ENCODE data around the gene MTR.

Gene MTR

DNA sequence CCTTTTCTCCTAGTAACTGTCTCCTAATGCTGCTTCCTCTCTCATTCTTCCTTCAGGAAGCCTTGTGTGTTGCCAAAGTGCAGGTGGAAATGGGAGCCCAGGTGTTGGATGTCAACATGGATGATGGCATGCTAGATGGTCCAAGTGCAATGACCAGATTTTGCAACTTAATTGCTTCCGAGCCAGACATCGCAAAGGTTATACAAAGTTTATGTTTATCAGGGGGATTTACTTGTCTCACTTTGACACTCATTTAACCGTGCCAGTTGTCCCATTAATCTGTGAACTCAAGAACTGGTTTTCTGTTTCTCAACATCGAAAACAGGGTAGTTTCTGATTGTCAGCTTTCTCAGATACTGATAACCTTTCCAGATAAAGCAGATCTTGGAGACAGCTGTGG is 40.4 kb downstream of the MTR start (continued):
- TF ChIP-seq, protein P1, sequence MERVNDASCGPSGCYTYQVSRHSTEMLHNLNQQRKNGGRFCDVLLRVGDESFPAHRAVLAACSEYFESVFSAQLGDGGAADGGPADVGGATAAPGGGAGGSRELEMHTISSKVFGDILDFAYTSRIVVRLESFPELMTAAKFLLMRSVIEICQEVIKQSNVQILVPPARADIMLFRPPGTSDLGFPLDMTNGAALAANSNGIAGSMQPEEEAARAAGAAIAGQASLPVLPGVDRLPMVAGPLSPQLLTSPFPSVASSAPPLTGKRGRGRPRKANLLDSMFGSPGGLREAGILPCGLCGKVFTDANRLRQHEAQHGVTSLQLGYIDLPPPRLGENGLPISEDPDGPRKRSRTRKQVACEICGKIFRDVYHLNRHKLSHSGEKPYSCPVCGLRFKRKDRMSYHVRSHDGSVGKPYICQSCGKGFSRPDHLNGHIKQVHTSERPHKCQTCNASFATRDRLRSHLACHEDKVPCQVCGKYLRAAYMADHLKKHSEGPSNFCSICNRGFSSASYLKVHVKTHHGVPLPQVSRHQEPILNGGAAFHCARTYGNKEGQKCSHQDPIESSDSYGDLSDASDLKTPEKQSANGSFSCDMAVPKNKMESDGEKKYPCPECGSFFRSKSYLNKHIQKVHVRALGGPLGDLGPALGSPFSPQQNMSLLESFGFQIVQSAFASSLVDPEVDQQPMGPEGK (CRISPR knock-in tag; IDR thresholded peaks at IDR 0.05; ENCODE audit: borderline replicate concordance): no peak

DNA sequence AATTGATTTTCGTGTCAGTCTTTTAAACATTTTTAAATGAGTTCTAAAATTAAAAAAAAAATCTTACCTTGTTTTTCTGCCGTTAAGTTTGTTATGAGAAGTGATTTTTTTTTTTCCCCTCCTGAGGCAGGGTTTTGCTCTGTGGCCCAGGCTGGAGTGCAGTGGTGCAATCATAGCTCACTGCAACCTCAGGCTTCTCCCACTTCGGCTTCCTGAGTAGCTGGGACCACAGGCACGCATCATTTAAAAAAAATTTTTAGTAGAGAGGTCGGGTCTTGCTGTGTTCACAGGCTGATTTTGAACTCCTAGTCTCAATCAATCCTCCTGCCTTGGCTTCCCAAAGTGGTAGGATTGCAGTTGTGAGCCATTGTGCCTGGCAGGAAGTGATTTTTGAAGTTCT is 41.1 kb downstream of the MTR start:
- TF ChIP-seq ISL1 (CRISPR knock-in tag; IDR thresholded peaks at IDR 0.05): no peak
- no peak for TF ChIP-seq TCF4 (CRISPR knock-in tag; IDR thresholded peaks at IDR 0.05; ENCODE audit: borderline replicate concordance)
- no peak for TF ChIP-seq BACH2 (CRISPR knock-in tag; IDR thresholded peaks at IDR 0.05; ENCODE audit: borderline replicate concordance)
- TF ChIP-seq ZFP3 (CRISPR knock-in tag; IDR thresholded peaks at IDR 0.05): no peak
- no peak for TF ChIP-seq OSR1 (CRISPR knock-in tag; IDR thresholded peaks at IDR 0.05)
- no peak for TF ChIP-seq ZC3H10 (CRISPR knock-in tag; IDR thresholded peaks at IDR 0.05)
- TF ChIP-seq, protein P2, sequence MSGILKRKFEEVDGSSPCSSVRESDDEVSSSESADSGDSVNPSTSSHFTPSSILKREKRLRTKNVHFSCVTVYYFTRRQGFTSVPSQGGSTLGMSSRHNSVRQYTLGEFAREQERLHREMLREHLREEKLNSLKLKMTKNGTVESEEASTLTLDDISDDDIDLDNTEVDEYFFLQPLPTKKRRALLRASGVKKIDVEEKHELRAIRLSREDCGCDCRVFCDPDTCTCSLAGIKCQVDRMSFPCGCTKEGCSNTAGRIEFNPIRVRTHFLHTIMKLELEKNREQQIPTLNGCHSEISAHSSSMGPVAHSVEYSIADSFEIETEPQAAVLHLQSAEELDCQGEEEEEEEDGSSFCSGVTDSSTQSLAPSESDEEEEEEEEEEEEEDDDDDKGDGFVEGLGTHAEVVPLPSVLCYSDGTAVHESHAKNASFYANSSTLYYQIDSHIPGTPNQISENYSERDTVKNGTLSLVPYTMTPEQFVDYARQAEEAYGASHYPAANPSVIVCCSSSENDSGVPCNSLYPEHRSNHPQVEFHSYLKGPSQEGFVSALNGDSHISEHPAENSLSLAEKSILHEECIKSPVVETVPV (CRISPR knock-in tag; IDR thresholded peaks at IDR 0.05): no peak
- no peak for TF ChIP-seq ZFP30 (CRISPR knock-in tag; IDR thresholded peaks at IDR 0.05)
- TF ChIP-seq, protein P3, sequence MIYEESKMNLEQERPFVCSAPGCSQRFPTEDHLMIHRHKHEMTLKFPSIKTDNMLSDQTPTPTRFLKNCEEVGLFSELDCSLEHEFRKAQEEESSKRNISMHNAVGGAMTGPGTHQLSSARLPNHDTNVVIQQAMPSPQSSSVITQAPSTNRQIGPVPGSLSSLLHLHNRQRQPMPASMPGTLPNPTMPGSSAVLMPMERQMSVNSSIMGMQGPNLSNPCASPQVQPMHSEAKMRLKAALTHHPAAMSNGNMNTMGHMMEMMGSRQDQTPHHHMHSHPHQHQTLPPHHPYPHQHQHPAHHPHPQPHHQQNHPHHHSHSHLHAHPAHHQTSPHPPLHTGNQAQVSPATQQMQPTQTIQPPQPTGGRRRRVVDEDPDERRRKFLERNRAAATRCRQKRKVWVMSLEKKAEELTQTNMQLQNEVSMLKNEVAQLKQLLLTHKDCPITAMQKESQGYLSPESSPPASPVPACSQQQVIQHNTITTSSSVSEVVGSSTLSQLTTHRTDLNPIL (CRISPR knock-in tag; IDR thresholded peaks at IDR 0.05; ENCODE audit: low read depth): no peak
- no peak for TF ChIP-seq SNAI2 (CRISPR knock-in tag; IDR thresholded peaks at IDR 0.05)
- no peak for TF ChIP-seq TOX (CRISPR knock-in tag; IDR thresholded peaks at IDR 0.05; ENCODE audit: borderline replicate concordance)
- TF ChIP-seq CSDC2 (CRISPR knock-in tag; IDR thresholded peaks at IDR 0.05): no peak
- TF ChIP-seq, protein P4, sequence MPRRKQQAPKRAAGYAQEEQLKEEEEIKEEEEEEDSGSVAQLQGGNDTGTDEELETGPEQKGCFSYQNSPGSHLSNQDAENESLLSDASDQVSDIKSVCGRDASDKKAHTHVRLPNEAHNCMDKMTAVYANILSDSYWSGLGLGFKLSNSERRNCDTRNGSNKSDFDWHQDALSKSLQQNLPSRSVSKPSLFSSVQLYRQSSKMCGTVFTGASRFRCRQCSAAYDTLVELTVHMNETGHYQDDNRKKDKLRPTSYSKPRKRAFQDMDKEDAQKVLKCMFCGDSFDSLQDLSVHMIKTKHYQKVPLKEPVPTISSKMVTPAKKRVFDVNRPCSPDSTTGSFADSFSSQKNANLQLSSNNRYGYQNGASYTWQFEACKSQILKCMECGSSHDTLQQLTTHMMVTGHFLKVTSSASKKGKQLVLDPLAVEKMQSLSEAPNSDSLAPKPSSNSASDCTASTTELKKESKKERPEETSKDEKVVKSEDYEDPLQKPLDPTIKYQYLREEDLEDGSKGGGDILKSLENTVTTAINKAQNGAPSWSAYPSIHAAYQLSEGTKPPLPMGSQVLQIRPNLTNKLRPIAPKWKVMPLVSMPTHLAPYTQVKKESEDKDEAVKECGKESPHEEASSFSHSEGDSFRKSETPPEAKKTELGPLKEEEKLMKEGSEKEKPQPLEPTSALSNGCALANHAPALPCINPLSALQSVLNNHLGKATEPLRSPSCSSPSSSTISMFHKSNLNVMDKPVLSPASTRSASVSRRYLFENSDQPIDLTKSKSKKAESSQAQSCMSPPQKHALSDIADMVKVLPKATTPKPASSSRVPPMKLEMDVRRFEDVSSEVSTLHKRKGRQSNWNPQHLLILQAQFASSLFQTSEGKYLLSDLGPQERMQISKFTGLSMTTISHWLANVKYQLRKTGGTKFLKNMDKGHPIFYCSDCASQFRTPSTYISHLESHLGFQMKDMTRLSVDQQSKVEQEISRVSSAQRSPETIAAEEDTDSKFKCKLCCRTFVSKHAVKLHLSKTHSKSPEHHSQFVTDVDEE (CRISPR knock-in tag; IDR thresholded peaks at IDR 0.05): no peak
- no peak for TF ChIP-seq PPARA (CRISPR knock-in tag; IDR thresholded peaks at IDR 0.05; ENCODE audit: borderline replicate concordance)
- ATAC-seq: no peak

DNA sequence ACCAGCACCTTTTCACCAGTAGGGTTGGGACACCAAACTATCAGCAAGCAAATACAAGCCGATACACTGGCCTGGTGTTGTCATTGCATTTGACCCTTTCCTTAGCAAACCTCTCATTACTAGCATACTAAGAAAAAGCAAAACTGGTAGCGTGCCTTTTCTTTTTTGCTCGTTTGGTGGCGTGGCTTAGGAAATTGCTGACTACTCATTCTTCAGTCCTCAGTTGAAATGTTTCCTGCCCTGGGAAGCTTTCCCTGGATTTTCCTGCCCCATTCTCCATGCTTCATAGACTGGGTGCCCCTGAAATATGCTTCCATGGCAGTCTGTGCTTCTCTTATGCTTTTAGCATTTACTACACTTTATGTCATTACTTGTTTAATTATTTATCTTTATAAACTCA is 42.0 kb downstream of the MTR start:
- ATAC-seq: no peak
- TF ChIP-seq GLIS3 (CRISPR knock-in tag; IDR thresholded peaks at IDR 0.05): no peak
- TF ChIP-seq, protein P5, sequence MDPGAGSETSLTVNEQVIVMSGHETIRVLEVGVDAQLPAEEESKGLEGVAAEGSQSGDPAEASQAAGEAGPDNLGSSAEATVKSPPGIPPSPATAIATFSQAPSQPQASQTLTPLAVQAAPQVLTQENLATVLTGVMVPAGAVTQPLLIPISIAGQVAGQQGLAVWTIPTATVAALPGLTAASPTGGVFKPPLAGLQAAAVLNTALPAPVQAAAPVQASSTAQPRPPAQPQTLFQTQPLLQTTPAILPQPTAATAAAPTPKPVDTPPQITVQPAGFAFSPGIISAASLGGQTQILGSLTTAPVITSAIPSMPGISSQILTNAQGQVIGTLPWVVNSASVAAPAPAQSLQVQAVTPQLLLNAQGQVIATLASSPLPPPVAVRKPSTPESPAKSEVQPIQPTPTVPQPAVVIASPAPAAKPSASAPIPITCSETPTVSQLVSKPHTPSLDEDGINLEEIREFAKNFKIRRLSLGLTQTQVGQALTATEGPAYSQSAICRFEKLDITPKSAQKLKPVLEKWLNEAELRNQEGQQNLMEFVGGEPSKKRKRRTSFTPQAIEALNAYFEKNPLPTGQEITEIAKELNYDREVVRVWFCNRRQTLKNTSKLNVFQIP (CRISPR knock-in tag; IDR thresholded peaks at IDR 0.05; ENCODE audit: borderline replicate concordance, low read depth): no peak
- no peak for TF ChIP-seq ISL1 (CRISPR knock-in tag; IDR thresholded peaks at IDR 0.05)
- TF ChIP-seq BACH2 (CRISPR knock-in tag; IDR thresholded peaks at IDR 0.05; ENCODE audit: borderline replicate concordance): no peak
- TF ChIP-seq PPARA (CRISPR knock-in tag; IDR thresholded peaks at IDR 0.05; ENCODE audit: borderline replicate concordance): no peak
- no peak for TF ChIP-seq ESRRG (CRISPR knock-in tag; IDR thresholded peaks at IDR 0.05)
- no peak for TF ChIP-seq SNAI2 (CRISPR knock-in tag; IDR thresholded peaks at IDR 0.05)
- TF ChIP-seq, protein P2 (CRISPR knock-in tag; IDR thresholded peaks at IDR 0.05): no peak
- TF ChIP-seq, protein P1 (CRISPR knock-in tag; IDR thresholded peaks at IDR 0.05; ENCODE audit: borderline replicate concordance): no peak
- no peak for TF ChIP-seq ARNTL (CRISPR knock-in tag; IDR thresholded peaks at IDR 0.05; ENCODE audit: borderline replicate concordance, low read depth)
- TF ChIP-seq, protein P4 (CRISPR knock-in tag; IDR thresholded peaks at IDR 0.05): no peak
- TF ChIP-seq TOX (CRISPR knock-in tag; IDR thresholded peaks at IDR 0.05; ENCODE audit: borderline replicate concordance): no peak
- TF ChIP-seq TCF4 (CRISPR knock-in tag; IDR thresholded peaks at IDR 0.05; ENCODE audit: borderline replicate concordance): no peak
- TF ChIP-seq ZC3H10 (CRISPR knock-in tag; IDR thresholded peaks at IDR 0.05): no peak
- no peak for TF ChIP-seq ZFP3 (CRISPR knock-in tag; IDR thresholded peaks at IDR 0.05)
- no peak for TF ChIP-seq ZNF70 (CRISPR knock-in tag; IDR thresholded peaks at IDR 0.05)
- TF ChIP-seq ZNF8 (CRISPR knock-in tag; IDR thresholded peaks at IDR 0.05): no peak
- no peak for TF ChIP-seq ZFP30 (CRISPR knock-in tag; IDR thresholded peaks at IDR 0.05)

Data from SK-N-SH treated with all-trans-retinoic acid at 6 μM for 48 hours (cell line).